GM19395 (cell line): ENCODE data around the gene PLAAT2.
"Not testable (repeated sequence)": the region's sequence is repeated elsewhere in the genome, so short reads cannot be mapped to it uniquely, and the experiment has no call there.

Experiments
- ATAC-seq: cut with Tn5 transposase; IDR thresholded peaks from one replicate; pipeline ENCODE4 v1.9.1; 2021; ENCODE audit warnings: mild to moderate bottlenecking, moderate library complexity; ENCODE audit not compliant: unreplicated experiment

The PLAAT2 gene

DNA sequence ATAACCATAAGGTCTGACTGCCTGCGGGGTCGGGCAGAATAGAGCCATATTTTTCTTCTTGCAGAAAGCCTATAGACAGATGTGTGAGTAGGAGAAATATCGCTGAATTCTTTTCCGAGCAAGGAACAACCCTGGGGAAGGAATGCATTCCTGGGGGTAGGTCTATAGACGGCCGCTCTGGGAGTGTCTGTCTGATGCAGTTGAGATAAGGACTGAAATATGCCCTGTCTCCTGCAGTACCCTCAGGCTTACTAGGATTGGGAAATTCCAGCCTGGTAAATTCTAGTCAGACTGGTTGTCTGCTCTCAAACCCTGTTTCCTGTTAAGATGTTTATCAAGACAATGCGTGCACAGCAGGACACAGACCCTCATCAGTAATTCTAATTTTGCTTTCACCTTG lies 18.0 kb upstream of the PLAAT2 start:
- ATAC-seq = not testable (repeated sequence)

DNA sequence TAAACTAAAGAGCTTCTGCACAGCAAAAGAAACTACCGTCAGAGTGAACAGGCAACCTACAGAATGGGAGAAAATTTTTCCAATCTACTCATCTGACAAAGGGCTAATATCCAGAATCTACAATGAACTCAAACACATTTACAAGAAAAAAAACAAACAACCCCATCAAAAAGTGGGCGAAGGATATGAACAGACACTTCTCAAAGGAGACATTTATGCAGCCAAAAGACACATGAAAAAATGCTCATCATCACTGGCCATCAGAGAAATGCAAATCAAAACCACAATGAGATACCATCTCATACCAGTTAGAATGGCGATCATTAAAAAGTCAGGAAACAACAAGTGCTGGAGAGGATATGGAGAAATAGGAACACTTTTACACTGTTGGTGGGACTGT lies 15.7 kb upstream of the PLAAT2 start:
- not testable (repeated sequence) for ATAC-seq

DNA sequence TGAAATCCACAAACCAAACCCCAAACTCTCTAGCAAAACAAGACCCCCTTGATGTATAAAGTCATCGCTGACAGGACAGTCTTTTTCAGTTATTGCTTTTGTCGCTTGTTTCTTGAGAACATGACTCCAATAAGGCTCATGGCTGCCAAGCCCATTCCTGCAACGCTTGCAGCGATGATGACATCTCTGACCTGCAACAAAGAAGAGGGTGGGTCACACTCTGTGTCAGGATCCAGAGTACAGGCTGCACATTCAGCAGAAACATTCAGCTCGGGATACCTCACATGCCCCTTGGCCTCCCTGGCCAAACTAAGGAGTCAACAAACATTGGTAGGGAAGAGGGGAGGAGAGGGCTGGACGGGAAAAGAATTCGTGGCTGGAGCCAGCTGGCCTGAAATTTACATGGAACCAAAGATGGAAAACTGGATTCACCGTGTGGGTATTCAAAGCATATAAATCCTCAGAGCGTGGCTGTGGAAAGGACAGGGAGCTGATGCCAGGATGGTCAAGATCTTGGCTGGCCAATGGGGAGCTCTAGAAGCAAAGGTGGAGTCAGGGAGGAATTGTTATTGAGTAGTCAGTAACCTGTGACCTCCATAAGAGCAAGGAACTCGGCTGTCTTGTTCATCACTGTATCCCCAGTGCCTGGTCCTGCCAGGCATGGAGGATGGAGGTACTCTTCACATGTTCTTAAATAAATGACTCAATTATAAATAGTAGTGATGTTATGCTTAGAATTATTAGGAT lies 11.8 kb upstream of the PLAAT2 start:
- ATAC-seq = no peak

DNA sequence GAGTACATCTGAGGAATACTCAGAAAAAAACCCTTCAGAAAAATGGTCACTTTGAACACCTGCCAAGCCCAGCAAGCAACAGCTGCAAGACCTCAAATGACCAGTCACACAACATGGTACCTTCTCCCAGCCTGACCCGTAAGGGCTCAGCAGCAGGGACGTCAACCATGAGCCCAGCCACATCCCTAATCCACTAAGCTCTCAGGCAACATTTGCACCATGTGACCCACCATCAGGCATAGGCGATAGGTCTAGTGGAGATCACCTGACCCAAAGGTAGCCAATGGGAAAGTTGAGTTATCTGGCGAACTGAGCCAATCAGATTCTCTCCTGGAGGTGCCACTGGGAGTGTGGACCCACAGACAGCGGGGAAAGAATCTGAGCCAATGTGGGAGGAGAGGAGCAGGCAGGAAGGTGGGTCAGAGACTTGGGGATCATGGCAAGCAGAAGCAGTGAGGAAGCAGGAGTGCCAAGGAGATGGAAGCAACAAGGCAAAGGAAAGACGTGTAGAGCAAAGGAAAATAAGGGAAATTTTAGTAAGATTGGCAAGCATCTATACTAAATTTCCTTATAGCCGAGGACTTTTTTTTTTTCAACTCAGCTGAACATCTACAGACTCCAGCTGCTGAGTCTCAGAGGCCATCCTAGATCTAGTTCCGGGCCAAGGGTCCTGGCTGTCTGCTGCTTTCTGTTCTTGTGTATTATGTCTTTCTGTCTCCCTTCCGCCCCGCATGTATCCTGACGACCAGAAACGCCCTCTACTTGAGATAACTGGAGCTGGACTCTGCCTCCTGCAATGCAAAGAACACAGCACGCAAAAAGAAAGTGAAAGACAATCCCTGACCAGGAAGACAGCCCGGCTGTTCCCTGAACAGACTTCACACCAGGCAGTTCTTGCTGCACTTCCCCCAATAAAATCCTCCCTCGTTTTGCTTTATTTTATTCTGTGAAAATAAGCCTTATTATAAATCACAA lies 11.0 kb upstream of the PLAAT2 start:
- no peak for ATAC-seq

DNA sequence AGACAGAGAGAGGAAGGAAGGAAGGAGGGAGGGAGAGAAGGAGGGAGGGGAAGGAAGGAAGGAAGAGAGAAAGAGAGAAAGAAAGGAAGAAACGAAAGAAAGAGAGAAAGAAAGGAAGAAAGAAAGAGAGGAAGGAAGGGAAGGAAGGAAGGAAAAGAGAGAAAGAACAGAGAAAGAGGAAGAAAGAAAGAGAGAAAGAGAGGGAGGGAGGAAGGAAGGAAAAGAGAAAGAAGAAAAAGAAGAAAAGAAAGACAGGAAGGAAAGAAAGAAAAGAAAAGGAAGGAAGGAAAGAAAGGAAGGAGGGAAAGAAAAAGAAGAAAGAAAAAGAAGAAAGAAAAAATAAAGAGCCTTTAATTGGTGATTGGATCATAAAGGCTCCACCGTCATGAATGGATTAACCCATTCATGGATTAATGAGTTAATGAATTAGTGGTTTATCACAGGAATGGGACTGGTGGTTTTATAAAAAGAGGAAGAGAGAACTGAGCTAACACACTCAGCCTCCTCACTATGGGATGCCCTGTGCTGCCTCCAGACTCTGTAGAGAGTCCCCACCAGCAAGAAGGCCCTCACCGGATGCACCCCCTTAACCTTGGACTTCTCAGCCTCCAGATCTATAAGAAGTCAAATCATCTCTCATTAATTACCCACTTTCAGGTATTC lies 9.0 kb upstream of the PLAAT2 start:
- peak; percentile 66 for ATAC-seq

DNA sequence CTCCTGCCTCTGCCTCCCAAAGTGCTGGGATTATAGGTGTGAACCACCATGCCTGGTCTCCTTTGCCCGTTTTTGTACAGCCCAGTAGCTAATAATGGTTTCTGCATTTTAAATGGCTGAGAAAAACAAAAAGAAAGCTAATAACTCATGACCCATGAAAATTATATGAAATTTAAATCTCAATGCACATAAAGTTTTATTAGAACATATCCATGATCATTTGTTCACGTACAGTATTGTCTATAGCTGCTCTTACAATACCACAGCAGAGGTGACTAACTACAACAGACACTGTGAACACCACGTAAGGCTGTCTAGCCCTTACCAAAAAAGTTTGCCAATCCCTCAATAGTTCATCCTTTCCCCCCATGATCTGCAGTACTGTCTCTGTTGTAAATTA lies 6.4 kb upstream of the PLAAT2 start:
- ATAC-seq = no peak

DNA sequence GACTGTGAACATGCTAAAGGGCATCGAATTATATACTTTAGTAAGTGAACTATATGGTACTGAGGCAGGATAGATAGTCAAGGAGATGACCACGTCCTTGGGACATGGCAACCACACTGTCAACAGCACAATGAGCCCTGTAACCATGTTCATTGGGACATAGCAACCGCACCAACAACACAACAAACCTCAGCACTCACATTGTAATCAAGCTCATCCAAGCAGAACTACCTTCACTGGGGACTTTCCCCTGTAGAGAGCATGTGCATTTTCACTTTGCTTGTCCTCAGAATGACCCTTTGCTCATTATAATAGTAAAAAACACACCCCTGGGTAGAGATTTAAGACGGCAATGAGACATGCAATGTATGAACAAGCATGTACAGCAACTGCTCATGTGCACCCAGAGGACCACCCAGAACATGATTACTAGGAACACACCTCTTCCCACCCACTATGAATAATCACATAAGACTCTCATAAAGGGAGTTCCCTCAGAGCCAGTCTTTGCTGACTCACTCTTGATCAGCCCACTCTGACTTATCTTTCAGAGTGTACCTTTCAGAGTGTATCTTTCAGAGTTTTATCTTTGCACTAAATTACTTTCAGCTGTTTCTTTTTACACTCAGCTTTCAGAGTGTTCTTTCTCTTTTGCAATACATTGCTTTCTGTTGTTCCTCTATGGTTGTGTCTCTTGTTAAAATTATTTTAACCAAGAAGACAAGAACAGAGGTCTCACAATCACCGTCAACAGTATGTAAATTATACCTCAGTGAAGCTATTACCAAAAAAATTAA lies 4.1 kb upstream of the PLAAT2 start:
- ATAC-seq = peak; percentile 85

DNA sequence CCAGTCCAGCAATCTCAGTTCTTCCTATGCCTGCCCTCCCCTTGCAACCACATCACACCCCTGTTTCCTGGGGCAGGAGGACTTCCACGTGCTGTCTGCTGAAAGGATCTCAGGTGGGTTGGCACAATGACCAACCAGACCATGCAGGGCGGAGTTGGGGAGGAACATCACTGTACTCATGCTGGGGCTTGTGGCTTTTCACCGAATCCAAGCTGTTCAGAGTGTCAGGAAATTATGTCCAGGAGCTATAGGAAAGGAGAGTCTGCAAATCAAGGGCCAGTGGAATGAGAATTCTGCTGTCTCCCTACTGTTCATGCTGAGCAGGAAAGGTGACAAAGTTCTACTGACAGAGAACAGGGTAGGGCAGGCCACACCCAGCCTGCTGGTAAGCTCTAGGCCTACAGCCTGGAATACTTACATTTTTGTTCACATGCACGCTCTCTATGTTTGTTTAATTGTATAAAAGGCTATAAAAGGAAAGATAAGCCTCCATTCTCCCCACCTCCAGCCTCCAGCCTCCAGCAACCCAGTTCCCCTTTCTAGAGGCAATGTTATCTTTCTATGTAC lies 1.7 kb upstream of the PLAAT2 start:
- no peak for ATAC-seq

DNA sequence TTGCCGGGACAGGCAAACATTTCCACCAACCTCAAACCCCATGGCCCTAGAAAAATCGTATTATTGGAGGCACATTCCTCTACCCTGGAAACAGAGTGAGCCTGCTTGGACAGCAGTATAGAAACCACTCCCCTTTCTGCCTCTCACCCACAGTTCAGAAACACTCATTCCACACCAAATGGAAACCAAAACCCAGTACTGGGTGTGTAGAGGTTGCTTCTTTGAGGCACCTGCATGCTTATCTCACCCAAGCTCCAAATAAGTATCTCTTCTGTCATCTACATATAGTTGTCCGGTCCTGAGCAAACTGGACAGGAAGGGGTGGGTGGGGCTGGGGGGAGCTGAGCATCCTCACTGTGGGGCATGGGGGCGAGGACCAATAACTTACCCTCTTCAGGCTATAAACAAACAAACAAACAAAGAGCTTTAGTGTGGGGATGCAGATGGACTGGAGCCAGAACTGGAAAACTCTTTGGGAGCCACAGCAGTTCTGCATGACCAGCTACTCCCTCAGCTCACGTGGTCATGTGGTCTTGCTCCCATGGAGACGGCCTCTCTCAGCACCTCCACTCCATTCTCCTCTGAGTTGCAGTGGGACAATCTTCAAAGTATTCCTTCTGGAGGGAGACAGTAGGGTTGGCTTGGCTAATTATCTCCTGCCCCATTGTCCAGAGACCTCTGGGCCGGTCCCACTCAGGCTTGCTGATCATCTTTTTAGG lies 1.0 kb upstream of the PLAAT2 start:
- ATAC-seq = peak; percentile 70

DNA sequence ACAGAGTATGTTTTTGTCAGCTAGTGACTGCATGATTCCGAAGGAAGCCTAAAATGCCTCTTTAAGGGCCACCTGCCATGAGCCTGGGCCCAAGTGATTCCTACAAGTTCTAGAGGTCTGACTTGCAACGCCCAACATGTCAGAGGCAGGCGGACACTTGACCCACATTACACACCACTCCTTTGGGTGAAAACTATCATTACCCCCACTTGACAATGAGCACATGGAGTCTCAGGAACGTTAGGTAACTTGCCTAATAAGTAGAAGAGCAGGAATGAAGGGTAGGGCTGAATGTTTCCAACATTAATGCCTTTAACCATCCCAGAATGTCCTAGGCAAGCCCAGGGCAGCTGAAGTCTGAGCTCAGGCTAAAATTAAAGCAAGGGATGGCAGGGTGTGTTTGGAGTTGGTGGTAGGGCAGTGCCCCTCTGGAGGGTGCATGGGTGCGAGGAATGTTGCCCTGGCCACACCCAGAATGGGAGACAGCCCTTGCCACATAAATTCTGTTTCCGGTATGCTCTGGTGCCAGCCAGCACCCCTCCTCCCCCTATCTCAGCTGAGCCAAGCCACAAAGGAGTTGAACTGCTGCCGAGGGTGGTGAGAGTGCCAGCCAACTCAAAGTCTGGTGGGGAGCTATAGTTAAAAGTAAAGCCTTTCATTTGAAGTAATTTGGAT lies 2.5 kb downstream of the PLAAT2 start:
- ATAC-seq = no peak

DNA sequence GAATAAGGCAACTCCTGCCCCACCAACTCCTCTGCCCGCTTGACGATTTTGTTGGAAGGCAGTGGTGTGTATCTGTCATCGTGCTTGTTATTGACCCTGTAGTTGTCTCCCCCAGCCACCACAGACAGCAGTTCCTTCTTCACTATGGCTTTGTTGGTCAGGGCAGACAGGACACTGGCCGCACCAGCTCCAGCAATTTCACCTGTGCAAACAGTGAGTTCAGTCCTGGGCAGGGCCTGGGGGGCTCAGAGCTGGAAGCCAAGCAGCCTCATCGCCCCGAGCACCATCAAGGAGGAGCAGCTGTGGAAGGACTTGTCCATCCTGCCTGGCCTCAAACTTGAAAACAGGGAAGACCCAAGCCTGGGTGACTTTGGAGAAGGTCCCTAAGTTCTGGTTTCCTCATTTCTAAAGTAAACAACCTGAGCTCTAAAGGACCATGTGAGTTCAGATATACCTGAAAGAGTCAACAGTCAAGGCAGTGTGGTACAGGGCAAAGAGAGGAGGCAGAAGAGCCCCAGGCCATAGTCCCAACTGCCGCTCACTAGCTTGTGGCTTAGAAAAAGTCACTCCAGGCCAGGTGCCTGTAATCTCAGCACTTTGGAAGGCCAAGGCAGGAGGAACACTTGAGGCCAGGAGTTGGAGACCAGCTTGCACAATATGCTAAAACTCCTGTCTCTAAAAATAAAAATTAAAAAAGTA lies 4.6 kb downstream of the PLAAT2 start:
- no peak for ATAC-seq

DNA sequence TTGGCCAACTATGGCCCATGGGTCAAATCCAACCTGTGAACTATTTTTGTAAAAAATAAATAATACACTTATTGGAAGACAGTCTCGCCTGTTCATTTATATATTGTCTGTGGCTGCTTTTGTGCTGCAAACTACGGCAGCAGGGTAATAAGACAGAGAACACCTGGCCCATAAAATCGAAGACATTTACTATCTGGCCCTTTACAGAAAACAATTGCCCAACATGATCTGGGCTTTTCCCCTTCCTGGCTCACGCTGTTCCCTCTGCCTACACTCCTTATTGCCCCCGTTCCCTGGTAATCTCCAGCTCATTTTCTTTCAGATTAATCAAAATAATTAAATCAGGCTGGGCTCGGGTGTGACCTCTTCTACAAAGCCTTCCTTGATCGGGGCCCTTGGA lies 5.6 kb downstream of the PLAAT2 start:
- ATAC-seq = no peak

DNA sequence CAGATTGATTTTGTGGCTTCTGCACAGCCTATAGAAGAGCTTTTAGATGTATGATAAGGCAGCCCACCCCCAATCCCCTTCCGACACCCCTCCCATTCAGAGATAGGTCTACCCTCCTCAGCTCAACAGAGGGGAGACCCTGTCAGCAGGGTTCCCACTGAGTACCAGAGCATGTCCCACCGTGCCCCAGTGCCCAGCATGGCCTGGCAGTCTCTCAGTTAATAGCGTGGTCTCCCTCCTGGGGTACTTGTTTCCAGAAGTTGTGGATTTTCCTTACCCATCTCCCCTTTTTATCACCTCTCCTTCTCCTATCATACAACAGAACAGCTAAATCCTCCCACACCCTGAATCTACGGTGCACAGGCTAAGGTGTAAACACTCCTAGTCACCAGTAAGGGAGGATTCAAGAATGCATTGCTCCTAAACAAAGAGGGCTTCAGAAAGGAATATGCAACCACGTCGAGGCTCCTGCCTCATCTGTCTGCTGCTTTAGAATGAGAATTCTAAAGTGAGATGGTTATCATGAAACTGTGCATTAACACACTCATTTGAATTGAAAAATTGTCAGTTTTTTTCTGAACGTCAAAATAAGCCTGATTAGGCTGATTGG lies 6.7 kb downstream of the PLAAT2 start:
- ATAC-seq = no peak

DNA sequence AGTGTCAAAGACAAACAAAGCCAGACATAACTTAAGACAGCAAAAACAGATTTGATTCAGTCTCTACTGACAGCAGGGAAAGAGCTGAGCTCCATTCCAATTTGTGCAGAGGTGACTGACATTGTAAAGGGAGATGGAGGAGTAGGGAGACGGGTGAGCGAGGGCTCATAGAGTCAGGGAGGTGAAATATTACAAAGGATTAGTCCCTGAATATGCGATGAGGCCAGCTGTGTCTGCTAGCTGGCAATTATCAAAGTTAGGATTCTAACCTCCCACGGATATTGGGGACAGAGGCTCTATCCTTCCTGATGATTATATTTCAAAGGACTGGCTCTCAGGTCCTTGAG lies 8.3 kb downstream of the PLAAT2 start:
- ATAC-seq = no peak

DNA sequence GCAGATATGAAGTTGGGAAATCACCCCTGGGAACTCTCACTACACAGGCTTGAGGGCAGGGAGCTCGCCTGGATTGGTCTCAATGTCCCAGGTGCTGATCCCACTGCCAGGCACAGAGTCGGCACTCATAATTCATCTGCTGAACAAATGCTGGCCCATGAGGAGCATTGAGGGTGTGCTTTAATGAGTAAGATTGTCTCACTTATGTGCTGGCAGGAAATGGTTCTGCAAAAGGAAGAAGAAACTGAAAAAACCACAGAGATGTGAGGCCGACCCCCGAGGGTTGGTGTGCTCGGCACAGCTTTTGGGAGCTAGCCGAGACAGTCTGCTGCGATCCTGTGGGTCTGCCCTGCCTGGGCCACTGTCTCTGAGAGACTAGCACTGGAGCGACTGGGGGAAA lies 9.4 kb downstream of the PLAAT2 start:
- peak; percentile 93 for ATAC-seq

DNA sequence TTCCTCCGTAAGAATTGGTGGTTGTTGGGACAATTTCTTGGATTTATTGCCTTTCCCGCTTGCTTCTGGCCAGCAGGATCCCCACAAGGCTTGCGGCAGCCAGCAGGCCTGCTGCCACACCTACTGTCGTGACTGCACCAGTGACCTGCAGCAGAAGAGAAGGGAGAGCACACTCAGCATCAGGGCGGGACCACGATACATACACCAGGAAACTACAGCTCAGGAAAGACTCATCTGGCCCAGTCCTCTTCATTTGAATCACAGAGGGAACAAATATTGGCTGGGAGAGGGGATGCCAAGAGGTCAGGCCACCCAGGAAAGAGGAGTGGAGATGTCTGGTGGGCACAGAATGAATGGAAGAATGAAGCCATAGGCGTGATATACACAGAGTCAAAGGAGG lies 10.3 kb downstream of the PLAAT2 start:
- ATAC-seq = no peak

DNA sequence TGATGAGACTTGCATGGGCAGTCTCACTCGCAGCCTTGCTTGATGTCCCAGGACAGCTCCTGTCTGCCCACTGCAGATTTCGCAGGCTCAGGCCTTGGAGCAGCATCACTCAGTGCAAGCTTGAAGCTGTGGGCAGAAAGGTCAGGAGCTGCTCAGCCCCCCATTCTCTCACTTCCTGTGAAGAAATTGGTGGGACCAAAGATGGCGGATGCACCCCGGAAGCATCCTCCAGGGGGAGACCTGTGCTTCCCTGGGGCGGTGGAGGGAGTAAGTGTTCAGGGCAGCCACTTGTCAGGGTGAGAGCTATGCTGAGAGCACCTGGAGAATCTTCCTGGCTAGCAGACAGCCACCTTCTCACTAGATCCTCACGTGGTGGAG lies 11.3 kb downstream of the PLAAT2 start:
- ATAC-seq = no peak
